Erythroblast (primary cell): ENCODE data around the gene TPP1.

Source experiments
- GATA1 ChIP-seq: IDR thresholded peaks from 2 replicates; pipeline ENCODE4 v1.6.1; 2011; ENCODE audit warnings: low read depth, mild to moderate bottlenecking, control low read depth, low read length, moderate library complexity
- POLR2A ChIP-seq: IDR thresholded peaks from 2 replicates; pipeline ENCODE4 v1.6.1; 2011; ENCODE audit warnings: mild to moderate bottlenecking, low read length

DNA sequence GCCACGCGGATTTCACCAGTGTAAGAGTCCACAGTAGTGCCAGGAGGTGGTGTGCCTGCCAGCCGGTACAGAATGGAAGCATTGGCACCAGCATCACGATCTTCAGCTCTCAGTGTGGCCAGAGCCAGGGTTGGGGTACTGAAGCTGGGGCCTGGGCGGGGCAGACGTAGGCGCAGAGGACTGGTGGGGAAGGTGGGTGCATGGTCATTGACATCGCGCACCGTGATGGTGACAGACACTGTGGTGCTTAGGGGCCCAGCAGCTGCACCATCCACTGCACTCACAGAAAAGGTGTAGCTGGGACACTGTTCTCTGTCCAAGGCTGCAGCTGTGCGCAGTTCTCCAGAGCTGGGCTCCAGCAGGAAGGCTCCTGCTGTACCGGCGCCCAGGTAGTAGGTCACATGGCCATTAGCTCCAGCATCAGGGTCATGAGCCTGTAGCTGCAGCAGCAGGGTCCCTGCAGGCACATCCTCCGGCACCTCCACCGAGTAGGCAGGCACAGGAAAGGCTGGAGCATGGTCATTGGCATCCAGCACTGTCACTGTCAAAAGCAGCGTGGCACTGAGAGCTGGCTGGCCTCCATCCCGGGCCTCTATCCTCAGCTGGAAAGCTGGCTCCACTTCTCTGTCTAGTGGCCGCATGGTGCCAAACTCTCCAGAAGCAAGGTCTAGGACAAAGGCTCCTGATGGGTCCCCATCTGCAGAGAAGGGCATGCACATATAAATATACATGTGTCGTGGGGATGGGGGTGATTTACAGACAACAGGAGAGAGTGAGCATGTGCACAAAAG is 7.9 kb upstream of the TPP1 start:
- TF ChIP-seq POLR2A (no peak), GATA1 (no peak)
